Measurements from ENCODE around the gene PSMD5.
A peak's percentile ranks its signal among the peaks of the same experiment; 100 is the strongest.

The PSMD5 gene

GRCh38 chr9:120775859-120776258 is 66.9 kb downstream of the PSMD5 start:
- Histone ChIP-seq H3K4me3 (ENCODE audit: low read depth in 1 of 2, low read length in 1 of 2) (no peak overlapping the region), H3K27ac (no peak overlapping the region), H3K27me3 (no peaks in the 10 kb centered on the region), H3K36me3 (peaks cover 67% of the 10 kb centered on the region), H3K9me3 (no peaks in the 10 kb centered on the region), H3K4me1 (ENCODE audit: control insufficient read depth in 1 of 2, insufficient read depth in 1 of 2, low read depth in 1 of 2, low read length in 1 of 2) (peaks cover 20 to 22% of the 10 kb centered on the region in 2 experiments)
- TF ChIP-seq CTCF (IDR thresholded peaks at IDR 0.05) = no peak

GRCh38 chr9:120774719-120775118 is 68.0 kb downstream of the PSMD5 start:
- H3K4me1 ChIP-seq (ENCODE audit: control insufficient read depth in 1 of 2, insufficient read depth in 1 of 2, low read depth in 1 of 2, low read length in 1 of 2) = peaks cover 16% of the 10 kb centered on the region in 2 experiments
- peaks cover 78% of the 10 kb centered on the region for H3K36me3 ChIP-seq
- no peak for TF ChIP-seq CTCF (IDR thresholded peaks at IDR 0.05)
- H3K9me3 ChIP-seq = no peaks in the 10 kb centered on the region
- no peaks in the 10 kb centered on the region for H3K27me3 ChIP-seq
- H3K27ac ChIP-seq = no peak overlapping the region
- no peak overlapping the region for H3K4me3 ChIP-seq (ENCODE audit: low read depth in 1 of 2, low read length in 1 of 2)

GRCh38 chr9:120773256-120773655 is 69.5 kb downstream of the PSMD5 start:
- Histone ChIP-seq H3K9me3 (no peaks in the 10 kb centered on the region), H3K27ac (no peak overlapping the region), H3K27me3 (no peaks in the 10 kb centered on the region), H3K36me3 (peaks cover 93% of the 10 kb centered on the region), H3K4me1 (ENCODE audit: control insufficient read depth in 1 of 2, insufficient read depth in 1 of 2, low read depth in 1 of 2, low read length in 1 of 2) (peaks cover 7 to 9% of the 10 kb centered on the region in 2 experiments), H3K4me3 (ENCODE audit: low read depth in 1 of 2, low read length in 1 of 2) (no peak overlapping the region)
- TF ChIP-seq CTCF (IDR thresholded peaks at IDR 0.05) = no peak

GRCh38 chr9:120770931-120771330 is 71.8 kb downstream of the PSMD5 start:
- H3K4me3 ChIP-seq (ENCODE audit: low read depth in 1 of 2, low read length in 1 of 2) = no peak overlapping the region
- TF ChIP-seq CTCF (IDR thresholded peaks at IDR 0.05) = no peak
- no peaks in the 10 kb centered on the region for H3K9me3 ChIP-seq
- H3K27ac ChIP-seq = peak overlapping the region; percentile 44
- H3K27me3 ChIP-seq = no peaks in the 10 kb centered on the region
- H3K36me3 ChIP-seq = peaks cover 93% of the 10 kb centered on the region
- H3K4me1 ChIP-seq (ENCODE audit: control insufficient read depth in 1 of 2, insufficient read depth in 1 of 2, low read depth in 1 of 2, low read length in 1 of 2) = peaks cover 10 to 26% of the 10 kb centered on the region in 2 experiments

GRCh38 chr9:120768886-120769285 is 73.8 kb downstream of the PSMD5 start:
- no peak for TF ChIP-seq CTCF (IDR thresholded peaks at IDR 0.05)

GRCh38 chr9:120768247-120768646 is 74.5 kb downstream of the PSMD5 start:
- no peak for TF ChIP-seq CTCF (IDR thresholded peaks at IDR 0.05)
- H3K27me3 ChIP-seq = no peaks in the 10 kb centered on the region
- H3K4me1 ChIP-seq (ENCODE audit: control insufficient read depth in 1 of 2, insufficient read depth in 1 of 2, low read depth in 1 of 2, low read length in 1 of 2) = peaks cover 10 to 32% of the 10 kb centered on the region in 2 experiments
- H3K27ac ChIP-seq = peak overlapping the region; percentile 52
- H3K9me3 ChIP-seq = no peaks in the 10 kb centered on the region
- H3K36me3 ChIP-seq = peaks cover 88% of the 10 kb centered on the region
- H3K4me3 ChIP-seq (ENCODE audit: low read depth in 1 of 2, low read length in 1 of 2) = no peak overlapping the region

More at GRCh38 chr9:120768886-120769285, 73.8 kb downstream of the PSMD5 start:
- no peaks in the 10 kb centered on the region for H3K9me3 ChIP-seq
- H3K27ac ChIP-seq = peak overlapping the region; percentile 52
- H3K36me3 ChIP-seq = peaks cover 90% of the 10 kb centered on the region
- H3K4me3 ChIP-seq (ENCODE audit: low read depth in 1 of 2, low read length in 1 of 2) = no peak overlapping the region
- H3K4me1 ChIP-seq (ENCODE audit: control insufficient read depth in 1 of 2, insufficient read depth in 1 of 2, low read depth in 1 of 2, low read length in 1 of 2) = peaks cover 10 to 26% of the 10 kb centered on the region in 2 experiments
- H3K27me3 ChIP-seq = no peaks in the 10 kb centered on the region
